Activated T-cell treated with anti-CD3 and anti-CD28 coated beads for 4 hours (primary cell): ENCODE results near the gene RBM20.
"Not testable (repeated sequence)": the region's sequence is repeated elsewhere in the genome, so short reads cannot be mapped to it uniquely, and the experiment has no call there.

Experiments
- DNase-seq: peaks from one replicate; pipeline ENCODE4 v3.0.0-alpha.2; 2020

RBM20 gene

DNA sequence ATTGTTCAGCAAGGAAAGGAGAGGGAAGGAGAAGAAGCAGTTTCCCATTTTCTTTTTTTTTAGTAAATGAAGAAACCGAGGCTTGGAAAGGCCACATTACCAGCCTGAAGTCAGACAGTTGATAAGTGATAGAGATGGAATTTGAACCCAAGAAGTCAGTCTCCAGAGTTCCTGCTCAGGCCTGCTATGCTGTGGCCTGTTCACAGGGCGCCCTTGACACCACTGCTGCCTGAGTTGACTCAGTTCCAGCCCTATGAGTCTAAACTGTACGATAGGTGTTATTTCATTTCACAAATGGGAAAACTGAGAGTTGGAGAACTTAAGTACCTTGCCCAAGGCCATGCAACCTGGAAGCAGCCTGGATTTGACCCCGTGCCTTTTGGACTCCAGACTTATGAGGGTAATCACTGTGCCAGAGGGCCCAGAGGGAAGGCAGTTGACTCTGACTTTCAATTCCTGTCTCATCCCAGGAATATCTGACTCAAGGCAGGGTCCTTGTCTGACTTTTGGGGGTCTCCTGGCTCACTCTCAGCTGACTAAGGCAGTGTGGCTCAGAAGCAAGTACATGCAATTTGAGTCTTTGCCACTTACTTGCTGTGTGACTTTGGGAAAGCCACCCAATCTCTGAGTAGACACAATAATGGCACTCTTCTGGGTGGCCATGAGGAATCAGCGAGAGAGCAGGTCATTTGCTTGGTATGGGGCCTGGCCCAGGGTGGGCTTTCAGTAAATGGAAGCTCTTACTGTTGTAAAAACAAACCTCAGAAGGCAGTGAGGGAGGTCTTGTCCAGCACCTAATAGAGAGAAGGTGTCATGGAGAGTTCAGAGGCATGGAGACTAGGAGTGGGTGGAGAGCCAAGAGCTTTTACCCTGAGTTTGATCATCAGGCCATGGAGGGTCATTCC is 17.9 kb upstream of the RBM20 start:
- DNase-seq: no peak

DNA sequence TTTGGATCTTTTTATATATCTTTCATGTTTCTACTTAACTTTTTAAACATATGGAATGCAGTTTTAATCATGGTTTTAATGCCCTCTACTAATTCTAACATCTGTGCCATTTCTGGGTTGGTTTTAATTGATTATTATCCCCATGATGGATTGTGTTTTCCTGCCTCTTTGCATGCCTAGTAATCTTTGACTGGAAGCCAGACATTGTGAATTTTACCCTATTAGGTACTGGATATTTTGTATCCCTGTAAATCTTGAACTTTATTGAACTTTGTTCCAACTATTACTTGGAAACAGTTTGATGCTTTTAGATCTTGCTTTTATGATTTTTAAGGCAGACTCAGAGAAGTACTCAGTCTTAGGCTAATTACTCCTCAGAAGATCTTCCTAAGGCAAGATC is 16.0 kb upstream of the RBM20 start:
- DNase-seq: no peak

GRCh38 chr10:110629680-110630191 is 14.4 kb upstream of the RBM20 start:
- DNase-seq: no peak

GRCh38 chr10:110631934-110632333 is 12.2 kb upstream of the RBM20 start:
- no peak for DNase-seq

GRCh38 chr10:110632591-110633215 is 11.4 kb upstream of the RBM20 start:
- DNase-seq: no peak

GRCh38 chr10:110634527-110635209 is 9.5 kb upstream of the RBM20 start:
- no peak for DNase-seq

DNA sequence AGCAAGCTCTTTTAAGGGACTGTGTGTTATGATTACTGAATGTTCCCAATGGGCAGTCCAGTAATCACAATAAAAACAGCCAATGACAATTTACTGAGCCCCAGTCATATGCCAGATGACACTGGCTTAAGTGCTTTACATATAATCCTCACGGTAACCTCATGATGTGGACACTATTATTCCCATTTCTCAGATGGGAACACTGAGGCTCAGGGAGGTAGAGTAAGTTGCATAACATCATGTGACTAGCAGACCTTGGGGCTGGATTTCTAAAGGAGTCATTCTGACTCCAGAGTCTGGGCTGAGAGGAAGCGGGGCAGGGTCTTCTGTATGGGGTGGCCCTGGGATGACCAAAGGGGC is 7.6 kb upstream of the RBM20 start:
- DNase-seq: no peak

GRCh38 chr10:110636932-110637557 is 7.1 kb upstream of the RBM20 start:
- DNase-seq: no peak

DNA sequence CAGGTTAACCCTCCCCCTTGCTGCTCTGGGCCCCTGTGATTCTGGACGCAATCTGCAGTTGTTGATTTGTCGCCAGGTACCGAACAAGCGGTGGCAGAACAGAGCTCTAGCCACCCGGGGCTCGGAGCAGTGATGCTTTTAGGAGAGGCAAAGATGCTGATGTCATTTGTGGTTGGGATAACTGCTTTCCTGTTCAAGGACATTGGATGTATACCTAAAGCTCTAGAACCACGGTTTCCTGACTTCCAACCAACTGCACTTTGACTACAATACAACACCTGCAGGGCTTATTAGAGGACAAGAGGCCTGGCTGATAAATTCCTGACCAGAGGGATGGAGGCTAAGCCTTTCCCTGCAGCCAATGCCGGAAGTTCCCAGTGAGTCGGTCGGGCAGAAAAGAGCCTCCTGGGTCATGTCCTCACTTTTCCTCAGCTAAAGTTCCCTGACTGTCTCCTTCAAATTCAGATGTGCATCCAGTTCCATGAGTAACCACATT is 6.5 kb upstream of the RBM20 start:
- DNase-seq: no peak

DNA sequence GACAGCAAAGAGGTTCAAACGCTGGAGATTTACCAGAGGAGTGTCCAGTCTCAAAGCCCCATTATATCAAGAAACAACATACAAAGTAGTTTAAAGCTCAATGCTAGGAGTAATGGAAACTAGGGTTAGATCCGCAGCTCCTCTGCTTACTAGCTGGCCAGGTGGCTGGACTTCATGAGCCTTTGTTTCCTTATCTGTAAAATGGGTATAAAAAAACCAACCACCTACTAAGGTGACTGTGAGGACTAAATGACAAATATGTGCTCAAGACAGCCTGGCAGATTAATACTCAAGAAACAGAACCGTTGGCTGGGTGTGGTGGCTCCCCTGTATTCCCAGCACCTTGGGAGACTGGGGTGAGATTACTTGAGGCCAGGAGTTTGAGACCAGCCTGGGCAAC is 5.8 kb upstream of the RBM20 start:
- DNase-seq: no peak

- DNase-seq: not testable (repeated sequence)
Observed at GRCh38 chr10:110639046-110639445, 5.1 kb upstream of the RBM20 start.

GRCh38 chr10:110639858-110640257 is 4.3 kb upstream of the RBM20 start:
- not testable (repeated sequence) for DNase-seq

DNA sequence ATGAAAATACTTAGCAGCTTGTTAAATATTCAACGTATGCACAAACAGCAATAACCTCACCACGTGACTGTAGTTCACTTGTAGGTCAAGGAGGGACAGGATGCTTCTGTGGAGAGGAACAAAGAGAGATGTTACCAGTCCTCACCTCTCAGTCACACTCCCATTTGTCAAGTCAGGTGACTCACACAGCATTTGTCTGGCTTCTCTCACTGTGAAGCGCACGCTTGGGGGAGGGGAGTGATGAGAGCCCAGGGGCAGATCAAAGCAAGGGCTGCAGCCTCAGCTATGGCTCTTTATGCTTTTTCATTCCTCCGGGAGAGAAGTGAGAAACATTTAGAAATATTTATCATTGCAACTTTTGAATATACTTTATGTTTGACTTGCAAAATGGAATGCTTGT is 2.9 kb upstream of the RBM20 start:
- no peak for DNase-seq

DNA sequence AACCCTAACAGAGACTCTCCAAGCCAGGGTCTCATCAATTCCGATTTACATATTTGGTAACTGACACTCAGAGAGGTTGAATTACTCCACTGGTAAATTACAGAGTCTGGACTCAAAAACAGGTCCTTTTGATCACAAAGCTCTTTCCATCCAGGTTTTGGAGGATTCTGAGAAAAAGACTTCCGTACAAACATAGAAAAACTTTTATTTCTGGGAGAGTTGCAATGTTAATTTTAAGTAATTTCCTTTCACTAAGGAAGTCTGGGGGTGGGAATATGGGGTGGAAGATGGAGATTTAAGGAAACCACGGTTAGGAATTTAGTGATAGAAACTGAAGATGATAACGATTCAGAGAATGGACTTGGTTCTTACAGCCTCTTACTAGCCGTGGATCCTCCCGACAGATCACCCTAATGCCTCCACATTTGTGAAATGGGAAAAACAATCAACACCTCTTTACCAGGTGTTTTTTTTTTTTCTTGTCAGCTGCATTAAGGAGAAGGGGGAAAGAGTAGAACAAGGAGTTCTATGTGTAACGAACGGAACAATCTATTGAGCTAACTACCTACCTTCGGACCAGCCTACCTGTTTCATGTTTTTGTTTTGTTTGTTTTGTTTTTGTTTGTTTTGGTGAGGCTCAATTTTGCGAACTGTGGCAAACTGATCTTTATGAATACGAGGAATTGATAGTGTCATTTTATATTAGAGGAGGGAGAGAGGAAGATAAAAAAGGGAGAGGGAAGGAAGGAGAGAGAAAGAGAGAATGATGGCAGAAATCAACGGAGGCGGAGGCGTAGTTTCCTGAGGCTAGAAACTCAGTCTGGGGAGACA is 1.7 kb upstream of the RBM20 start:
- DNase-seq: no peak

DNA sequence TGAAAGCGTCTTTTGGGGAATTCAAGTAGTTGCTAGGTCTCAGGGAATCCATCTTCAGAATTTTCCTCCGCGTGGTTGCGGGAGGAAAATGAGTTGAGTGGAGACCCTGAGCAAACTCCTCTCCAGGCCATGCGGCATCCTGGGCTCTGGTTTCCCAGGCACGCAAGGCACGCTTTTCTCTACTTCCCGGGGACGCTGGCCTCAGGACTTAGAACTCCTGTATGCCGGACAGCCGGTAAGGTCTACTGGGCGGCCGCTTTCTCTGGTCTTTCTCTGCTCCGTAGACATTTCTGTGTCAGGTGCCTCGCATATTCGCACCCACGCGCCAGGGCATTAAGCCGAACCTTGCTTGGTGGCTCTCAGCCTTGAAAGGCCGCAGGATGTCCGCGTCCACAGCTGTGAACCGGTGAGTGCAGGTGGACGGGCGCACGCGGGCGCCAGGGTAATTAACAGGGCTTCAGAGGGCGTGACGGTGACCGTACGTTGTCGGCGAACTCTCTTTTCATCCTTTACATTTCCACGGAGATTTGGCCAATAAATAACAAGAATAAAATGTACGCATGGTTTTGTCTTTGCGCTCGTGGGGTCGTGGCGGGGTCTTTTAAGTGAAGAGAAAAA is 992 bp upstream of the RBM20 start:
- no peak for DNase-seq

- no peak for DNase-seq
Observed at GRCh38 chr10:110644598-110645462, 694 bp downstream of the RBM20 start.

- DNase-seq: no peak
Observed at GRCh38 chr10:110646417-110647135, 2.4 kb downstream of the RBM20 start.

DNA sequence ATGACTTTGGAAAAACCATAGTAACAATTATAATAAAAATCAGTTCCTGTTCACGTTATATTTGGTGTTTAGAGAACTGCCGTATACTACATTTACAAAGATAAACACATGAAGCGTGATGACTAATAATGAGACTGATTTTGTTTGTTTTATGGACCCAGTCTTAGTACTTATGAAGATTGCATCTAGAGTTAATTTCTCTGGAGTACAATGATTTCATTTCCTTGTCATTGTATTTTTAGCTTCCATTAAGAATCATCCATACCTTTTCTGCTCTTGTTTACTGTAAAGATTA is 2.9 kb downstream of the RBM20 start:
- DNase-seq: no peak

- no peak for DNase-seq
Observed at GRCh38 chr10:110648692-110649346, 4.7 kb downstream of the RBM20 start.
